ENCODE data around the gene HUNK. TPM values are rescaled to one million over a fixed set of nuclear protein-coding genes. Genes with fewer than 3 reads are reported as not detected.

The HUNK gene
- total RNA-seq, 1 donor from 2014 or later = 0.77 TPM

DNA sequence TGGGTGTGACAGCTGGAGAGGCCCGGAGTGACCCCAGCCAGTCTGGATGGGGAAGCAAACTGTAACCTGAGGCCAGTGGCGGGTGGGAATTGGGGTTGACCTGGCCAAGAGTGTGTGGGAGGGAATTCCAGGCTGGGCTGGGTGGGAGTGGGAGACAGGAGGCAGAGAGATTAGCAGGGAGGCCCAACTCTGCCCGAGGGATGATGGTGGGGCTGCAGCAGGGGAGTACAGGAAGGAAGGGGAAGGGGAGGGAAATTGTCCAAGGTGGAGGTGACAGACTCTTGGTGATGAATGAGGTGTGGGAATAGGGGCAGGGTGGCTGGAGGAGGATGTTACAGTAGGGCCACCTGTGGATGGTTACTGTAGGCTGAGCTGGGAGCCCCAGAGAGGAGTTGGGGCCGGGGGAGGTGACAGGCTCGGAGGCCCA, 40.4 kb downstream of the HUNK start:
- H3K79me2 ChIP-seq (ENCODE audit: insufficient read depth, low read length) = no peaks in the 10 kb centered on the region
- H3K36me3 ChIP-seq (ENCODE audit: insufficient read depth, low read length) = no peaks in the 10 kb centered on the region
- peaks cover 7% of the 10 kb centered on the region for H3K27me3 ChIP-seq (ENCODE audit: insufficient read depth, low read length)
- H3K4me3 ChIP-seq (ENCODE audit: insufficient read depth, low read depth, low read length) = no peak overlapping the region
- H3K4me1 ChIP-seq (ENCODE audit: insufficient read depth, low read length) = peaks cover 3% of the 10 kb centered on the region
- no peak for DNase-seq (ENCODE audit: low read depth)
- no peaks in the 10 kb centered on the region for H4K20me1 ChIP-seq (ENCODE audit: insufficient read depth, low read length)
- Mint-ChIP-seq H3K4me1 (ENCODE audit: low read depth, unreplicated experiment) (peaks cover 11% of the 10 kb centered on the region), H3K9me3 (ENCODE audit: unreplicated experiment) (peaks cover 2% of the 10 kb centered on the region), H3K27ac (ENCODE audit: unreplicated experiment) (no peak overlapping the region), H3K4me3 (ENCODE audit: unreplicated experiment) (no peak overlapping the region), H3K27me3 (ENCODE audit: low read depth, unreplicated experiment) (peaks cover 3% of the 10 kb centered on the region), H3K36me3 (ENCODE audit: low read depth, unreplicated experiment) (no peaks in the 10 kb centered on the region)
- FAIRE-seq = no peak
- H3K9me3 ChIP-seq (ENCODE audit: insufficient read depth, low read depth, low read length) = no peaks in the 10 kb centered on the region
- no peak overlapping the region for H2AFZ ChIP-seq (ENCODE audit: low read depth, low read length)
- no peak overlapping the region for H3K9ac ChIP-seq (ENCODE audit: low read length)
- no peak overlapping the region for H3K4me2 ChIP-seq (ENCODE audit: low read length)
- H3K27ac ChIP-seq (ENCODE audit: low read depth, low read length) = no peak overlapping the region
- TF ChIP-seq EZH2 (IDR thresholded peaks at IDR 0.05; ENCODE audit: insufficient read depth, low read length) = no peak
- no peak for TF ChIP-seq CTCF (IDR thresholded peaks at IDR 0.05; ENCODE audit: insufficient read depth, low read depth, low read length)

DNA sequence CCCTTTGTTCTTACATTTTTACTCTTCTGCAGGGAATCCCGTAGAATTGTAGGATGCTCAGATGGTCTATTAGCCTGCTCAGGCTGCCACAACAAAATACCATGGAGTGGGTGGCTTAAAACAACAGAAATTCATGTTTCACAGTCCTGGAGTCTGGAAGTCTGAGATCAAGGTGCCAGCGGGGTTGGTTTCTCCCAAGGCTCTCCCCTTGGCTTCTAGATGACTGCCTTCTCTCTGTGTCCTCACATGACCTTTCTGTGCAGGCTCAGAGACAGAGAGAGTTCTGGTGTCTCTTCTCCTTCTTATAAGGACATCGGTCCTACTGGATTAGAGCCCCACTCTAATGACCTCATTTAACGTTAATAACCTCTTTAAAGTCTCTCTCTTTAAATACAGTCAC, 41.7 kb downstream of the HUNK start:
- H3K4me3 ChIP-seq (ENCODE audit: insufficient read depth, low read depth, low read length) = no peak overlapping the region
- no peak overlapping the region for H2AFZ ChIP-seq (ENCODE audit: low read depth, low read length)
- H3K27ac Mint-ChIP-seq (ENCODE audit: unreplicated experiment) = no peak overlapping the region
- H3K36me3 Mint-ChIP-seq (ENCODE audit: low read depth, unreplicated experiment) = no peaks in the 10 kb centered on the region
- H3K4me1 Mint-ChIP-seq (ENCODE audit: low read depth, unreplicated experiment) = peaks cover 2% of the 10 kb centered on the region
- H3K27me3 ChIP-seq (ENCODE audit: insufficient read depth, low read length) = peaks cover 7% of the 10 kb centered on the region
- FAIRE-seq (no peak), DNase-seq (ENCODE audit: low read depth) (no peak)
- H3K9me3 ChIP-seq (ENCODE audit: insufficient read depth, low read depth, low read length) = no peaks in the 10 kb centered on the region
- H3K36me3 ChIP-seq (ENCODE audit: insufficient read depth, low read length) = no peaks in the 10 kb centered on the region
- H3K9ac ChIP-seq (ENCODE audit: low read length) = no peak overlapping the region
- no peaks in the 10 kb centered on the region for H3K4me1 ChIP-seq (ENCODE audit: insufficient read depth, low read length)
- no peak overlapping the region for H3K4me2 ChIP-seq (ENCODE audit: low read length)
- no peaks in the 10 kb centered on the region for H4K20me1 ChIP-seq (ENCODE audit: insufficient read depth, low read length)
- H3K27me3 Mint-ChIP-seq (ENCODE audit: low read depth, unreplicated experiment) = no peaks in the 10 kb centered on the region
- no peak overlapping the region for H3K27ac ChIP-seq (ENCODE audit: low read depth, low read length)
- peaks cover 2% of the 10 kb centered on the region for H3K9me3 Mint-ChIP-seq (ENCODE audit: unreplicated experiment)
- H3K4me3 Mint-ChIP-seq (ENCODE audit: unreplicated experiment) = no peak overlapping the region
- TF ChIP-seq CTCF (IDR thresholded peaks at IDR 0.05; ENCODE audit: insufficient read depth, low read depth, low read length) (no peak), EZH2 (IDR thresholded peaks at IDR 0.05; ENCODE audit: insufficient read depth, low read length) (no peak)
- H3K79me2 ChIP-seq (ENCODE audit: insufficient read depth, low read length) = no peaks in the 10 kb centered on the region

DNA sequence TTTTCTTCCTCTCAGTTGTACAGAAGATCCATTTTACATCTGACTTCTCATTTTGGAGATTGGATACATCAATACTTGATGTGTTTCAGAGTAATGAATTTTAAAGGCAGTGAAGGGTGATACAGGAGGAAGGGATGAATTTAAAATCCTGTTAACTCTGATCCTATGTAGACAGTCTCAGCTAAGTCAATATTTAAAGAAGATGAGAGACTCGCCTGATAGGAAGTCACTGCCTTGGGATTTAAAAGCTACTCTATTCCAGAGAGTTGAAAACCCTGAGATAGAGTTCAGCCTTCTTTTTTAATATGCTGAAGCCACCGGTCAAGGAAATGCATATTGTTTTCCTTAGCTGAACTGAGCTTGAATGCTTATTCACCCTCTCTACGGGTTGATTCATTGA, 42.7 kb downstream of the HUNK start:
- no peak overlapping the region for H3K27ac Mint-ChIP-seq (ENCODE audit: unreplicated experiment)
- H3K4me3 ChIP-seq (ENCODE audit: insufficient read depth, low read depth, low read length) = no peak overlapping the region
- H4K20me1 ChIP-seq (ENCODE audit: insufficient read depth, low read length) = no peaks in the 10 kb centered on the region
- no peak overlapping the region for H3K4me3 Mint-ChIP-seq (ENCODE audit: unreplicated experiment)
- peaks cover 8% of the 10 kb centered on the region for H3K9me3 Mint-ChIP-seq (ENCODE audit: unreplicated experiment)
- H3K36me3 Mint-ChIP-seq (ENCODE audit: low read depth, unreplicated experiment) = no peaks in the 10 kb centered on the region
- no peak overlapping the region for H3K27ac ChIP-seq (ENCODE audit: low read depth, low read length)
- no peaks in the 10 kb centered on the region for H3K27me3 ChIP-seq (ENCODE audit: insufficient read depth, low read length)
- H3K27me3 Mint-ChIP-seq (ENCODE audit: low read depth, unreplicated experiment) = no peaks in the 10 kb centered on the region
- FAIRE-seq (no peak), DNase-seq (ENCODE audit: low read depth) (no peak)
- no peak for TF ChIP-seq CTCF (IDR thresholded peaks at IDR 0.05; ENCODE audit: insufficient read depth, low read depth, low read length)
- H3K9ac ChIP-seq (ENCODE audit: low read length) = no peak overlapping the region
- H3K9me3 ChIP-seq (ENCODE audit: insufficient read depth, low read depth, low read length) = no peaks in the 10 kb centered on the region
- no peak overlapping the region for H3K4me2 ChIP-seq (ENCODE audit: low read length)
- no peak overlapping the region for H2AFZ ChIP-seq (ENCODE audit: low read depth, low read length)
- peaks cover 2% of the 10 kb centered on the region for H3K4me1 Mint-ChIP-seq (ENCODE audit: low read depth, unreplicated experiment)
- H3K79me2 ChIP-seq (ENCODE audit: insufficient read depth, low read length) = no peaks in the 10 kb centered on the region
- no peaks in the 10 kb centered on the region for H3K4me1 ChIP-seq (ENCODE audit: insufficient read depth, low read length)
- no peaks in the 10 kb centered on the region for H3K36me3 ChIP-seq (ENCODE audit: insufficient read depth, low read length)

Data from astrocyte (in vitro differentiated cells and primary cell).